HepG2 (cell line): ENCODE measurements around the gene MYLK. TPM values are rescaled to one million over a fixed set of nuclear protein-coding genes. Genes with fewer than 3 reads are reported as not detected.

Experiments
- AGO1 ChIP-seq: fragments of 200-400 bp; formaldehyde crosslinking; IDR thresholded peaks from 2 replicates; pipeline ENCODE4 v1.6.1; 2017; ENCODE audit warnings: mild to moderate bottlenecking, low read depth, low read length, moderate library complexity; ENCODE audit not compliant: poor library complexity, severe bottlenecking
- ARID2 ChIP-seq: sonication (generic); formaldehyde crosslinking; IDR thresholded peaks from 2 replicates; pipeline ENCODE4 v1.8.1; 2022; ENCODE audit warnings: mild to moderate bottlenecking, missing genetic modification reagents, borderline replicate concordance
- CC2D1A ChIP-seq: sonication (generic); formaldehyde crosslinking; IDR thresholded peaks from 2 replicates; pipeline ENCODE4 v1.8.1; 2023; ENCODE audit warnings: mild to moderate bottlenecking, missing genetic modification reagents
- CTCF ChIP-seq: sonication (generic); formaldehyde crosslinking; IDR thresholded peaks from 2 replicates; pipeline ENCODE4 v1.5.0; 2020; ENCODE audit warnings: mild to moderate bottlenecking, missing genetic modification reagents, moderate library complexity
- GRHL1 ChIP-seq: sonication (generic); formaldehyde crosslinking; conservative IDR thresholded peaks from 2 replicates; pipeline ENCODE4 v1.8.0; 2022; ENCODE audit warnings: missing genetic modification reagents
- HDAC6 ChIP-seq: fragments of 200-600 bp; sonication (generic); IDR thresholded peaks from 2 replicates; pipeline ENCODE4 v1.7.0; 2017; ENCODE audit warnings: mild to moderate bottlenecking, antibody characterized with exemption, low read length, low read depth
- HINFP ChIP-seq: sonication (generic); formaldehyde crosslinking; IDR thresholded peaks from 2 replicates; pipeline ENCODE4 v1.4.0; 2020; ENCODE audit warnings: low read depth, mild to moderate bottlenecking, missing genetic modification reagents
- SMC3 ChIP-seq: IDR thresholded peaks from 2 replicates; pipeline ENCODE4 v1.6.1; 2011; ENCODE audit warnings: low read length, improper control_type of control experiment
- SNRNP70 ChIP-seq: fragments of 200-400 bp; formaldehyde crosslinking; IDR thresholded peaks from 2 replicates; pipeline ENCODE4 v1.6.1; 2017; ENCODE audit warnings: mild to moderate bottlenecking, low read depth, low read length, moderate library complexity
- TAF1 ChIP-seq: sonication (generic); formaldehyde crosslinking; IDR thresholded peaks from 2 replicates; pipeline ENCODE4 v1.4.0; 2020; ENCODE audit warnings: missing genetic modification reagents
- TBP ChIP-seq: sonication (generic); formaldehyde crosslinking; IDR thresholded peaks from 2 replicates; pipeline ENCODE4 v1.5.0; 2020; ENCODE audit warnings: missing genetic modification reagents
- UBTF ChIP-seq: sonication (generic); formaldehyde crosslinking; IDR thresholded peaks from 2 replicates; pipeline ENCODE4 v1.4.0; 2020; ENCODE audit warnings: mild to moderate bottlenecking, missing genetic modification reagents
- ZHX2 ChIP-seq, 2 experiments: sonication (generic) in 1 of 2; formaldehyde crosslinking in 1 of 2; IDR thresholded peaks; 2 replicates each; pipeline versions ENCODE4 v1.6.1 to v1.9.0; 2014 to 2022; ENCODE audit warnings: antibody characterized with exemption in 1 of 2, borderline replicate concordance in 1 of 2, inconsistent platforms in 1 of 2, low read depth in 1 of 2, missing genetic modification reagents in 1 of 2
- ZNF256 ChIP-seq: sonication (generic); formaldehyde crosslinking; conservative IDR thresholded peaks from 2 replicates; pipeline ENCODE4 v1.4.0; 2020; ENCODE audit warnings: missing genetic modification reagents
- ZNF713 ChIP-seq: sonication (generic); formaldehyde crosslinking; IDR thresholded peaks from 2 replicates; pipeline ENCODE4 v1.4.0; 2020; ENCODE audit warnings: mild to moderate bottlenecking, missing genetic modification reagents
- polyA plus RNA-seq, 8 experiments: library from polyadenylated mRNA; depleted of rRNA in 3 of 8; stranded (reverse) in 7 of 8; unstranded in 1 of 8; fragments of >200 nt; fragmentation: Illumina TruSeq in 4 of 8; extraction: Trizol in 4 of 8; gene quantifications; 2 replicates each; pipeline versions ENCODE4 v1.2.1 to v1.2.3, GENCODE V29; 2011 to 2016; ENCODE audit warnings: low read depth in 4 of 8, missing spikeins in 1 of 8, mixed read lengths in 1 of 8; ENCODE audit not compliant: insufficient read depth in 1 of 8
- total RNA-seq, 5 experiments: library from RNA; depleted of rRNA; stranded (reverse); fragments of >200 nt; fragmentation: Illumina TruSeq; extraction: Trizol; gene quantifications; 2 replicates each; pipeline ENCODE4 v1.2.3, GENCODE V29; 2016; ENCODE audit warnings: low read depth in 1 of 5

Gene MYLK
- total and polyA plus RNA-seq, 2 of the 13 experiments (the other 11 are each of a cell fraction or from before 2014, with no cell fraction given), result 10.6 to 34.9 TPM

GRCh38 chr3:123818921-123819429 lies 65.2 kb downstream of the MYLK start (continued):
- no peak for TF ChIP-seq TBP (CRISPR knock-in tag)
- TF ChIP-seq AGO1, result no peak
- no peak for TF ChIP-seq ZHX2 (IDR thresholded peaks at IDR 0.05; ENCODE audit: low read depth)
- TF ChIP-seq ZHX2 (CRISPR knock-in tag; IDR thresholded peaks at IDR 0.05; ENCODE audit: borderline replicate concordance), result no peak
- TF ChIP-seq UBTF (CRISPR knock-in tag), result no peak
- TF ChIP-seq SMC3, result peak; percentile 5; the same call in 1 of the 2 replicates
- no peak for TF ChIP-seq ARID2 (CRISPR knock-in tag)
- TF ChIP-seq ZNF256 (CRISPR knock-in tag), result no peak
- TF ChIP-seq HDAC6, result no peak
- no peak for TF ChIP-seq CC2D1A
- no peak for TF ChIP-seq CTCF (CRISPR knock-in tag)
- no peak for TF ChIP-seq ZNF713 (CRISPR knock-in tag)
- TF ChIP-seq TAF1 (CRISPR knock-in tag), result no peak
- no peak for TF ChIP-seq SNRNP70
- no peak for TF ChIP-seq HINFP
- TF ChIP-seq GRHL1 (CRISPR knock-in tag), result no peak
